Spleen (tissue), 11 donors: ENCODE results near the gene TACR2. TPM values are rescaled to one million over a fixed set of nuclear protein-coding genes. Genes with fewer than 3 reads are reported as not detected.

Experiments used
- DNase-seq: peaks from one replicate; pipeline ENCODE4 v3.0.0-alpha.2; 2020
- H3K27ac ChIP-seq, 8 donors: fragments of 200-600 bp; sonication (generic) in 7 of 8; 1 replicate in 4 of 8; 2 replicates in 4 of 8; pipeline versions ENCODE4 v1.5.0 to v1.8.0; 2016 to 2021; ENCODE audit warnings: inconsistent platforms in 4 of 8, mild to moderate bottlenecking in 4 of 8, moderate library complexity in 1 of 8
- H3K27me3 ChIP-seq, 7 donors: fragments of 200-600 bp; sonication (generic) in 6 of 7; replicated peaks in 1 of 7; 1 replicate in 4 of 7; 2 replicates in 3 of 7; pipeline versions ENCODE4 v1.5.0 to v1.8.0; 2016 to 2021; ENCODE audit warnings: inconsistent platforms in 3 of 7, mild to moderate bottlenecking in 1 of 7
- H3K36me3 ChIP-seq, 6 donors: fragments of 200-600 bp; sonication (generic) in 5 of 6; 1 replicate in 4 of 6; 2 replicates in 2 of 6; pipeline versions ENCODE4 v1.5.0 to v1.8.0; 2016 to 2021; ENCODE audit warnings: inconsistent platforms in 2 of 6
- H3K4me1 ChIP-seq, 6 donors: fragments of 200-600 bp; sonication (generic) in 5 of 6; 1 replicate in 3 of 6; 2 replicates in 3 of 6; pipeline versions ENCODE4 v1.5.0 to v1.8.0; 2016 to 2021; ENCODE audit warnings: inconsistent platforms in 3 of 6
- H3K4me3 ChIP-seq, 8 donors: fragments of 200-600 bp; sonication (generic) in 7 of 8; 1 replicate in 4 of 8; 2 replicates in 4 of 8; pipeline versions ENCODE4 v1.5.0 to v1.8.0; 2016 to 2021; ENCODE audit warnings: inconsistent platforms in 4 of 8, mild to moderate bottlenecking in 4 of 8, moderate library complexity in 2 of 8
- H3K9me3 ChIP-seq, 8 donors: fragments of 200-600 bp; sonication (generic) in 7 of 8; 1 replicate in 4 of 8; 2 replicates in 4 of 8; pipeline versions ENCODE4 v1.5.0 to v1.8.0; 2016 to 2021; ENCODE audit warnings: inconsistent platforms in 4 of 8
- CTCF ChIP-seq, 11 experiments: fragments of 200-600 bp in 7 of 11; fragments of 450-650 bp in 4 of 11; sonication (generic) in 4 of 11; IDR thresholded peaks in 8 of 11; conservative IDR thresholded peaks in 3 of 11; 1 replicate in 7 of 11; 2 replicates in 4 of 11; pipeline versions ENCODE4 v1.4.0 to v1.8.0; 2016 to 2021; ENCODE audit warnings: antibody characterized with exemption in 11 of 11, inconsistent platforms in 4 of 11, mild to moderate bottlenecking in 1 of 11
- POLR2A ChIP-seq, 3 donors: fragments of 450-650 bp; IDR thresholded peaks; one replicate each; pipeline ENCODE4 v1.5.1; 2017; ENCODE audit warnings: antibody characterized with exemption in 3 of 3, mild to moderate bottlenecking in 1 of 3
- POLR2AphosphoS5 ChIP-seq, 3 donors: sonication (generic); formaldehyde crosslinking; IDR thresholded peaks; one replicate each; pipeline ENCODE4 v1.5.1; 2017; ENCODE audit warnings: antibody characterized with exemption in 3 of 3
- WGBS, 5 donors: extraction: QIAGEN DNeasy Blood & Tissue Kit in 3 of 5; methylation state at CpG; one replicate each; pipeline versions ENCODE4 v1.1.5 to v1.1.7; 2013 to 2018; 5-methylcytosine and 5-hydroxymethylcytosine counted together
- intact Hi-C: fragments of 100-400 bp; cut with DNase I; formaldehyde crosslinking; loops from one replicate; pipeline ENCODE4 v1.15.0; 2023; ENCODE audit warnings: low total_unique reads
- polyA plus RNA-seq, 3 donors: library from polyadenylated mRNA; stranded (reverse); fragments of 200-250 nt; gene quantifications; one replicate each; pipeline ENCODE4 v1.2.1, GENCODE V29; 2013
- total RNA-seq, 7 donors: library from RNA; depleted of rRNA in 3 of 7; stranded (reverse); fragments of >200 nt in 3 of 7; fragmentation: NEBNext Ultra II Directional in 4 of 7; extraction: Animal tissue kit (Norgen Biotek cat#: 25700) in 4 of 7; gene quantifications; one replicate each; pipeline versions ENCODE4 v1.1.0 to v1.2.1, GENCODE V29; 2016 to 2021
- donor health status: healthy with polysubstance abuse.
- donor health status: DM: no; HTN: no; CAD: no; lungs with moderate emphysema.
- donor health status: DM: no; HTN: no; CAD: no.
- donor health status: Bipolar disorder and iron deficiency.
- donor health status: healthy.
- donor health status: DM: no; HTN: no; CAD: no.
- donor health status: DM: yes; HTN: yes; CAD: no.

Gene TACR2
- total and polyA plus RNA-seq, 10 donors: 0.15 to 0.52 (median 0.30) TPM; not detected in 4

GRCh38 chr10:69406302-69406811 is 10.4 kb downstream of the TACR2 start:
- DNase-seq: peak; percentile 74
- 30 to 61% (median 43%) methylated on average over 5 of the region's 5 CpGs for WGBS, 5 donors
- intact Hi-C loops: loop anchor here (5.0 kb wide), 1 partner anchor 101 kb away; no protein-coding TSS in a partner anchor
- Histone ChIP-seq H3K27ac (peak overlapping the region in 4 of 8 donors; percentile 19 to 91 (median 63)), H3K4me3 (no peak overlapping the region), H3K36me3 (peaks cover 0 to 40% (median 14%) of the 10 kb centered on the region in 6 donors), H3K27me3 (no peaks in the 10 kb centered on the region), H3K9me3 (no peaks in the 10 kb centered on the region), H3K4me1 (peaks cover 6 to 55% (median 26%) of the 10 kb centered on the region in 6 donors)
- TF ChIP-seq CTCF (IDR thresholded peaks at IDR 0.05 in 8 of 11, conservative IDR thresholded peaks at IDR 0.05 in 3 of 11) (no peak), POLR2AphosphoS5 (IDR thresholded peaks at IDR 0.05) (peak in 1 of 3 donors; percentile 18)

- Histone ChIP-seq H3K4me3 (no peak overlapping the region), H3K27ac (no peak overlapping the region), H3K4me1 (peaks cover 6 to 48% (median 26%) of the 10 kb centered on the region in 6 donors), H3K36me3 (peaks cover 0 to 52% (median 25%) of the 10 kb centered on the region in 6 donors), H3K27me3 (no peaks in the 10 kb centered on the region), H3K9me3 (no peaks in the 10 kb centered on the region)
- intact Hi-C loops: loop anchor here (5.0 kb wide), 1 partner anchor 102 kb away; no protein-coding TSS in a partner anchor
- 73 to 91% (median 82%) methylated on average over 4 of the region's 4 CpGs for WGBS, 5 donors
- DNase-seq: no peak
- no peak for TF ChIP-seq POLR2AphosphoS5 (IDR thresholded peaks at IDR 0.05)
- TF ChIP-seq CTCF (IDR thresholded peaks at IDR 0.05 in 8 of 11, conservative IDR thresholded peaks at IDR 0.05 in 3 of 11): no peak
- TF ChIP-seq POLR2A (IDR thresholded peaks at IDR 0.05): no peak
Observed at GRCh38 chr10:69405221-69405620, 11.5 kb downstream of the TACR2 start.

DNA sequence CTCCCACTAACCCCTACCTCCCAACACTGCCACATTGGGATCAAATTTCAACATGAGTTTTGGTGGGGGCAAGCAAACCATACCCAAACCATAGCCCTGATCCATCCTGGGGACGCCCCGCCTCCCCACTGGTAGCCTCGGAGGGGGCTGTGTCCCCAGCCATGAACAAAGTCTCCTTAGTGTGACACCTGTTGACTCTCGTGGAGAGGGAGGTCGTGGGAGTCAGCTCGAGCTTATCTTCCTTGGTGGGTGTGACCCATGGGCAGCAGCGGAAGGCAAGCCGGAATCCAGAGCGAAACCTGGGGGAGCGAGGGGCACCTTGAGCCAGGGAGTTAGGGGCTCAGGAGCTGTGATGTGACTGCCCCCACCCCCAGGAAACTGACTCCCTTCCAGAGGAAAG is 11.9 kb downstream of the TACR2 start:
- no peak overlapping the region for H3K4me3 ChIP-seq
- H3K27ac ChIP-seq: no peak overlapping the region
- no peaks in the 10 kb centered on the region for H3K9me3 ChIP-seq
- TF ChIP-seq CTCF (IDR thresholded peaks at IDR 0.05 in 8 of 11, conservative IDR thresholded peaks at IDR 0.05 in 3 of 11) (no peak), POLR2AphosphoS5 (IDR thresholded peaks at IDR 0.05) (peak in 2 of 3 donors; percentile 8 to 44)
- peaks cover 6 to 44% (median 26%) of the 10 kb centered on the region in 6 donors for H3K4me1 ChIP-seq
- 82 to 95% (median 89%) methylated on average over 9 to 10 of the region's 10 CpGs for WGBS, 5 donors
- H3K27me3 ChIP-seq: no peaks in the 10 kb centered on the region
- peaks cover 0 to 56% (median 30%) of the 10 kb centered on the region in 6 donors for H3K36me3 ChIP-seq
- intact Hi-C loops: loop anchor here (5.0 kb wide), 1 partner anchor 103 kb away; no protein-coding TSS in a partner anchor
- DNase-seq: peak; percentile 68

DNA sequence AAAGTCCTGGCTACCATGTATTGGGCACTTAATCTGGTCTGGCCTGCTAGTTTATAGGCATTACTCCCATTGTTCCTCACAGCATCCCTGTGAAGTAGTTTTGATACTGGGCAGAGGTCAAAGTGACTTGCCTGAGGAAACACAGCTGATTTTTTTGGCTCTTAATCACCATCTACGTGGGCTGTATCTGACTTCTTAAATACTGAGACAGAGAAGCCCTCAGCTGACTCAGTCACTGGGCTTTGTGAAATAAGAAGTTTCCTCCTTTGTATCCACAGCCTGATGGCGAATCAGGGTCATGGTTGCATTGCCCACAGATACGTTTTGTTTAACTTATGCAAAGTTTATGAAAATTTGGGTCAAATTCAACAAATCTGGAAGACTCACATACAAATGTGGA is 13.2 kb downstream of the TACR2 start:
- Histone ChIP-seq H3K4me1 (peaks cover 0 to 33% (median 18%) of the 10 kb centered on the region in 6 donors), H3K27me3 (no peaks in the 10 kb centered on the region), H3K36me3 (peaks cover 0 to 69% (median 42%) of the 10 kb centered on the region in 6 donors), H3K4me3 (no peak overlapping the region), H3K27ac (peak overlapping the region in 3 of 8 donors; percentile 21 to 36 (median 32)), H3K9me3 (no peaks in the 10 kb centered on the region)
- intact Hi-C loops: no loop called here
- WGBS, 5 donors: 57 to 77% (median 67%) methylated on average over 3 of the region's 3 CpGs
- DNase-seq: no peak
- TF ChIP-seq POLR2AphosphoS5 (IDR thresholded peaks at IDR 0.05): peak in 1 of 3 donors; percentile 38
- TF ChIP-seq CTCF (IDR thresholded peaks at IDR 0.05 in 8 of 11, conservative IDR thresholded peaks at IDR 0.05 in 3 of 11): no peak
- TF ChIP-seq POLR2A (IDR thresholded peaks at IDR 0.05): no peak
